Ascending aorta (tissue), 2 donors: ENCODE results near the gene VAMP1. TPM values are rescaled to one million over a fixed set of nuclear protein-coding genes. Genes with fewer than 3 reads are reported as not detected.
"Not testable (repeated sequence)": the region's sequence is repeated elsewhere in the genome, so short reads cannot be mapped to it uniquely, and the experiment has no call there.

Source experiments
- DNase-seq, 2 donors: peaks; one replicate each; pipeline ENCODE4 v3.0.0-alpha.2; 2019; ENCODE audit warnings: low spot score in 2 of 2
- H3K27ac ChIP-seq, 2 donors: fragments of 200-600 bp; sonication (generic); one replicate each; pipeline ENCODE4 v1.5.1; 2016 to 2017; ENCODE audit warnings: mild to moderate bottlenecking in 1 of 2
- H3K27me3 ChIP-seq: fragments of 200-600 bp; sonication (generic); one replicate; pipeline ENCODE4 v1.5.1; 2017
- H3K36me3 ChIP-seq, 2 donors: fragments of 200-600 bp; sonication (generic); one replicate each; pipeline ENCODE4 v1.5.1; 2016
- H3K4me1 ChIP-seq, 2 donors: fragments of 200-600 bp; sonication (generic); one replicate each; pipeline ENCODE4 v1.5.1; 2016 to 2017; ENCODE audit warnings: mild to moderate bottlenecking in 1 of 2
- H3K4me3 ChIP-seq, 2 donors: fragments of 200-600 bp; sonication (generic); one replicate each; pipeline ENCODE4 v1.5.1; 2016 to 2017; ENCODE audit warnings: mild to moderate bottlenecking in 1 of 2
- H3K9me3 ChIP-seq, 2 donors: fragments of 200-600 bp; sonication (generic); one replicate each; pipeline ENCODE4 v1.5.1; 2016
- intact Hi-C: fragments of 100-400 bp; cut with DNase I; formaldehyde crosslinking; loops from one replicate; pipeline ENCODE4 v1.15.1; 2023
- total RNA-seq: library from RNA; depleted of rRNA; stranded (reverse); fragments of >200 nt; gene quantifications from one replicate; pipeline ENCODE4 v1.1.0, GENCODE V29; 2016
- TF ChIP-seq, protein P1 (sequence below), 3 experiments: fragments of 200-600 bp in 2 of 3; fragments of 450-650 bp in 1 of 3; sonication (generic) in 2 of 3; IDR thresholded peaks; one replicate each; pipeline ENCODE4 v1.5.1; 2016 to 2019; ENCODE audit warnings: antibody characterized with exemption in 3 of 3, mild to moderate bottlenecking in 1 of 3, moderate library complexity in 1 of 3

VAMP1 gene
- total RNA-seq, 1 donor from 2014 or later: 17.1 TPM

DNA sequence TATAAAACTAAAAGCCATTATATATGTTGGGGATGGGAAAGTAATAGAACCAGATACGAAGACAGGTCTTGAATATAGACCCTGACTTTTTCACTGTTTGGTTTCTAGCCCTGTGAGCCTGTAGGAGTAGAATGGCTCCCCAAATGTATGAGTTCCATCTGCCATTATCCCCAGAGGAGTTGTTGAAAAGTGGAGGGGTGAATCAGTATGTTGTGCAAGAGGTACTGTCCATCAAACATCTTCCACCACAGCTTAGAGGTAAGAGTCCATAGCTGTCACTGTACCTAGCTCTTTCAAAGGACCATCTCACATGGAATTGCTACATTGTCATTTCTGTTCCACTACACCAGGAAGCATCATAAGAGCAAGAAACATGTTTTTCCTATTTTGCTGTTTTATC is 24.5 kb upstream of the VAMP1 start:
- intact Hi-C loops: loop anchor here (10.0 kb wide), 1 partner anchor 170 kb away; the partner anchor contains the start of gene ING4
- no peak for DNase-seq
- Histone ChIP-seq H3K27ac (no peak overlapping the region), H3K27me3 (no peaks in the 10 kb centered on the region), H3K4me3 (peak overlapping the region; percentile 67 to 77), H3K9me3 (no peaks in the 10 kb centered on the region), H3K4me1 (peaks cover 8 to 18% of the 10 kb centered on the region in 2 donors), H3K36me3 (peaks cover 22 to 31% of the 10 kb centered on the region in 2 donors)
- TF ChIP-seq, protein P1, sequence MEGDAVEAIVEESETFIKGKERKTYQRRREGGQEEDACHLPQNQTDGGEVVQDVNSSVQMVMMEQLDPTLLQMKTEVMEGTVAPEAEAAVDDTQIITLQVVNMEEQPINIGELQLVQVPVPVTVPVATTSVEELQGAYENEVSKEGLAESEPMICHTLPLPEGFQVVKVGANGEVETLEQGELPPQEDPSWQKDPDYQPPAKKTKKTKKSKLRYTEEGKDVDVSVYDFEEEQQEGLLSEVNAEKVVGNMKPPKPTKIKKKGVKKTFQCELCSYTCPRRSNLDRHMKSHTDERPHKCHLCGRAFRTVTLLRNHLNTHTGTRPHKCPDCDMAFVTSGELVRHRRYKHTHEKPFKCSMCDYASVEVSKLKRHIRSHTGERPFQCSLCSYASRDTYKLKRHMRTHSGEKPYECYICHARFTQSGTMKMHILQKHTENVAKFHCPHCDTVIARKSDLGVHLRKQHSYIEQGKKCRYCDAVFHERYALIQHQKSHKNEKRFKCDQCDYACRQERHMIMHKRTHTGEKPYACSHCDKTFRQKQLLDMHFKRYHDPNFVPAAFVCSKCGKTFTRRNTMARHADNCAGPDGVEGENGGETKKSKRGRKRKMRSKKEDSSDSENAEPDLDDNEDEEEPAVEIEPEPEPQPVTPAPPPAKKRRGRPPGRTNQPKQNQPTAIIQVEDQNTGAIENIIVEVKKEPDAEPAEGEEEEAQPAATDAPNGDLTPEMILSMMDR (IDR thresholded peaks at IDR 0.05): no peak

DNA sequence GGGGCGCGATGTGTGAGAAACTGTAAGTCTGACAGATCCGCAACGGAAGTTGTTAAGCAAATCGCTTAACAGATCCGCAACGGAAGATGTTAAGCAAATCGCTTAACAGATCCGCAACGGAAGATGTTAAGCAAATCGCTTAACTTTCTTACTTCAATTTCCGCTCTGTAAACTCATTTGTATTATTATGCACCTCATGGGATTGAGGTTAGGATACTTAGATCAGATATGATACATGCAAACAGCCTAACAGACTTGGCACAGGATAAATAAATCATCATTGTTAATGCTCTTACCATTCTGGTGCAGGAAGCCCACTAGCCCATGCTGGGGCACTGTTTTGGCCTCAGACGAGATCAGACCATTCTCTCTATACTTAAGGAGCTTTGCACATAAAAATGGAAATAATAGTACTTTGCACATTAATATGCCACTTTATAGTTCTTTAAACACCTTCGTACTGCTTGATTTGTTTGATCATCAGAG is 23.8 kb upstream of the VAMP1 start:
- Histone ChIP-seq H3K27ac (peak overlapping the region in 1 of 2 donors; percentile 32), H3K4me3 (peak overlapping the region; percentile 67 to 77), H3K4me1 (peaks cover 8 to 18% of the 10 kb centered on the region in 2 donors), H3K9me3 (no peaks in the 10 kb centered on the region), H3K36me3 (peaks cover 17 to 24% of the 10 kb centered on the region in 2 donors), H3K27me3 (no peaks in the 10 kb centered on the region)
- TF ChIP-seq, protein P1 (IDR thresholded peaks at IDR 0.05): no peak
- intact Hi-C loops: loop anchor here (10.0 kb wide), 1 partner anchor 170 kb away; the partner anchor contains the start of gene ING4
- no peak for DNase-seq

DNA sequence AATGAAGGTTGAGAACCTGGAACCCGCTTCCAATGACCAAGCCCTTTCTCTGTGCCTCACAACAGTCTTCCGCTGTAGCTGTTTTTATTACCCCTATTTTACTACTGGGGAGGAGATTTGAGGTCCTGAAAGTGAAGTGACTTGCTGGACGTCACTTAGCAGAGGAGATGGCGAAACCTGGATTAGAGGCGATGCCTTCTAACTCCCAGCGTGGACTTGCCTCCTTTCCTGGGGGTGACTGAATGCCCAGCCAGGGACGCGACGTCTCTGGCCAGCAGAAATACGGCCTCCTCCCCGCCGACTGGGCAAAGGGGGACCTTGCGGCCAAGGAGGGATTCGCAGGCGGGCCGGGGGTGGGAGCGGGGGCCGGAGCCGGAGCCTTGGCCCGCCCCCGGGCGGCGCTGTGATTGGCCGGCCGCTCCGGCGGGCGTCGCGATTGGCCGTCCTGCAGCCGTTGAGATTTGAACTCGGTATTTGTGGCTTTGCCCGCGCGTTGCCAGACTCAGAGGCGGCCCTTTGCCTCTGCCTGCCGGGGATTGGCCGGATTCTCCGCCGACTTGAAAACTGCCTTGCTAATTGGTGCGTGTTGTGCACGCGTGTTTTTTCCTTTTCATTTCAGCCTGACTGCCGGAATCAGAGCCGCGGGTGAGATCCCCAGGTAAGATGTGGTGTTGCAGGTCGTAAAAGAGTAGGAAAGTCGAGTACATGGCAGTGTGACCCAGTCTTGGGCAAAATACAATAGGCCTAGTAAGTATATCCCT is 23.2 kb upstream of the VAMP1 start, which contains the start of gene NCAPD2:
Gene NCAPD2 (plus strand): TSS at position 606 of the 761 bp plus-strand sequence. CDS start 997 bp downstream, outside the sequence.
- peak; percentile 89 to 98 for DNase-seq
- intact Hi-C loops: loop anchor here (1.0 to 10.0 kb wide), 4 partner anchors 23 to 171 kb away; partner anchors contain the start of genes GAPDH, IFFO1, ING4 and VAMP1
- H3K27ac ChIP-seq: peak within 1 kb of the TSS; percentile 79 to 98
- H3K9me3 ChIP-seq: no peaks in the 10 kb centered on the region
- no peaks in the 10 kb centered on the region for H3K27me3 ChIP-seq
- TF ChIP-seq, protein P1 (IDR thresholded peaks at IDR 0.05): peak in 2 of 3 experiments; percentile 31 to 73
- H3K4me1 ChIP-seq: peaks cover 8 to 18% of the 10 kb centered on the region in 2 donors
- peaks cover 11 to 18% of the 10 kb centered on the region in 2 donors for H3K36me3 ChIP-seq
- H3K4me3 ChIP-seq: peak within 1 kb of the TSS; percentile 67 to 77

DNA sequence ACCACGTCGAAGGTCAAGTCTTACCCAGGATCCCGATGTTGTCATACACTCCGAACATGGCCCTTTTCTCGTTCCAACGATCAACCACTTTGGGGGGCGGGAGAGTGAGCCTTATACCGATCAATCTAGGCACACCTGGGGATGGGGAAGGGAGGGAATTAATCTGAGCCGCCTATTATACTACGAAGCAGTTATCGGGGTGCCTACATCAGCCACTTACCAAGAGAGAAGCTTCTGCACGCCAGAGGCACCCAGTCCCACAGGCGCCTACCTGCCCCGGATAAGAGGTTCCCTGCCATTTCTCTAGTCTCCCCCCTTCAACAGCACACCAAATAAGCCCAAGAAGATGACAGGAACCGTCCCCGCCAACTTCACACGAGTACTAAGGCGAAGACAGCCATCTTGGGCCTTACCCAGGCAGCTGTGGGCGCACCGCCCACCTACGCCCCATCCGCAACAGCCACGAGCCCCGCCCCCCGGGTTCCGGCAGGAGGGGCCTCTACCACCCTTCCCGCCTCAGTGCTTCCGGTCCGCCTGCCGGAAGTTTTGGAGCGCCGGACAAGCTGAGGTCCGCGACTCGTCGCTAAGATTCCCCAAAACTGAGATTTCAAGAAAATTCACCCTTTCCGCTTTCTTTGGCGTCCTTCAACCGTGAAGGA is 22.5 kb upstream of the VAMP1 start, which contains the start of gene MRPL51:
Gene MRPL51 (minus strand): TSS at position 425 of the 659 bp plus-strand sequence. CDS start 126 bp downstream, at position 299.
- DNase-seq: peak; percentile 86 to 97
- H3K4me3 ChIP-seq: peak within 1 kb of the TSS; percentile 67 to 77
- H3K4me1 ChIP-seq: peaks cover 8 to 18% of the 10 kb centered on the region in 2 donors
- peak within 1 kb of the TSS; percentile 79 to 98 for H3K27ac ChIP-seq
- no peaks in the 10 kb centered on the region for H3K27me3 ChIP-seq
- intact Hi-C loops: loop anchor here (1.0 to 10.0 kb wide), 4 partner anchors 23 to 172 kb away; partner anchors contain the start of genes GAPDH, IFFO1, ING4 and VAMP1
- peaks cover 8 to 14% of the 10 kb centered on the region in 2 donors for H3K36me3 ChIP-seq
- TF ChIP-seq, protein P1 (IDR thresholded peaks at IDR 0.05): no peak
- no peaks in the 10 kb centered on the region for H3K9me3 ChIP-seq

DNA sequence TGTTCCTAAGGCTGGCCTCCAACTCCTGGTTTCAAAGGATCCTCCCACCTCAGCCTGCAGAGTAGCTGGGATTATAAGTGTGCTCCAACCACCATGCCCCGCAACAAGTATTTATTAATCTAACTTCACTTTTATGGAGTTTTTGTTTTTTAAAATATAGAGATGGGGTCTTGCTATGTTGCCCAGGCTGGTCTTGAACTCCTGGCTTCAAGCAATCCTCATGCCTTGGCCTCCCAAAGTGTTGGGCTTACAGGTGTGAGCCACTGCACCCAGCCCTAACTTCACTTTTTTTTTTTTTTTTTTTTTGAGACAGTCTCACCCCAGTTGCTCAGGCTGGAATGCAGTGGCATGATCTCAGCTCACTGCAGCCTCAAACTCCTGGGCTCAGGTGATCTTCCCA is 20.2 kb upstream of the VAMP1 start:
- H3K9me3 ChIP-seq, H3K4me3 ChIP-seq: not testable (repeated sequence)
- intact Hi-C loops: loop anchor here (10.0 kb wide), 1 partner anchor 174 kb away; the partner anchor contains the start of gene ING4

More for the DNA sequence above, 20.2 kb upstream of the VAMP1 start:
- H3K27me3 ChIP-seq, H3K36me3 ChIP-seq, DNase-seq, H3K27ac ChIP-seq: not testable (repeated sequence)
- H3K4me1 ChIP-seq: peaks cover 8 to 17% of the 10 kb centered on the region in 2 donors
